ENCODE results near the gene KCNT2. TPM values are rescaled to one million over a fixed set of nuclear protein-coding genes. Genes with fewer than 3 reads are reported as not detected.

The KCNT2 gene
- total and polyA plus RNA-seq, 10 of the 15 experiments (the other 5 are each of a cell fraction or from before 2014, with no cell fraction given), result not detected

DNA sequence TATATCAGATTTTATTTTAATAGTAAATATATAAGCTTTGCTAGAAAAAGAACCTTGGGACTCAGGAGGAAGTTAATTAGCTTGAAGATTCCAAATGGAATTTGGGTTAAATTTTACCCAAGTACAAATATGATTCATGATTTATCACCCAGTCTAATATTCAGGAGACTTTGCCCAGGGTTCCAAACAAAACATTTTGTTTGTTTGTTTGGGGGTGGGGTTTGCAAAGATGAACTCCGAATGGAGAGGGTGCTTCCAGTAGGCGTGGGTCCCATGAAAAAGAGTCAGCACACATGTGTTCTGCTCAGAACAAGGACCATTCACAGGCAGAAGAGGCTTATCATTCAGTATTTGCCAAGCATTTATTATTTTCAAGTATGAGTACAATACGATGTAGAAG, 23.5 kb downstream of the KCNT2 start:
- H3K36me3 ChIP-seq (ENCODE audit: control insufficient read depth in 2 of 2, insufficient read depth in 2 of 2, low read length in 1 of 2), result no peaks in the 10 kb centered on the region
- 11% methylated on average over 3 of the region's 3 CpGs for WGBS (ENCODE audit: insufficient coverage, insufficient replicate concordance, low lambda C conversion rate, missing lambda C conversion rate)
- no peaks in the 10 kb centered on the region for H3K4me1 ChIP-seq (ENCODE audit: control insufficient read depth, insufficient read depth, low read length)
- H3K4me2 ChIP-seq (ENCODE audit: control insufficient read depth, insufficient read depth), result no peak overlapping the region
- intact Hi-C loops (cut with micrococcal nuclease; ENCODE audit: unreplicated experiment) (no loop called here), in situ Hi-C loops (cut with MboI) (no loop called here)
- H2AFZ ChIP-seq (ENCODE audit: control insufficient read depth, low read depth, low read length), result no peak overlapping the region
- FAIRE-seq (no peak), DNase-seq (ENCODE audit: low read depth, low spot score) (no peak), ATAC-seq (no peak)
- SMC1A ChIA-PET (ENCODE audit: uncharacterized antibody, unreplicated experiment), result interaction anchor here (1.2 kb wide), 1 partner anchor 10 kb away, joined by 4 read pairs; no protein-coding TSS in a partner anchor
- H3K9ac ChIP-seq (ENCODE audit: control insufficient read depth, insufficient read depth, low read length), result no peak overlapping the region
- no peak overlapping the region for H3K27ac ChIP-seq (ENCODE audit: control insufficient read depth, insufficient read depth)
- no peak overlapping the region for H3K4me3 ChIP-seq
- H3K27me3 ChIP-seq (replicated peaks in 1 of 2; ENCODE audit: control insufficient read depth in 2 of 2, insufficient read depth in 2 of 2, low read length in 1 of 2), result no peaks in the 10 kb centered on the region
- POLR2A ChIA-PET, result no interaction called here
- BruUV-seq (replicated peaks), result no TSS peak
- RAD21 ChIA-PET (ENCODE audit: unreplicated experiment), result no interaction called here
- H3K9me3 ChIP-seq (replicated peaks; ENCODE audit: control insufficient read depth, insufficient read depth, low read length), result no peaks in the 10 kb centered on the region
- CTCF ChIA-PET, result interaction anchor here (1.5 kb wide), 1 partner anchor 12 kb away, joined by 4 read pairs; no protein-coding TSS in a partner anchor
- H3K79me2 ChIP-seq (ENCODE audit: control insufficient read depth, insufficient read depth, low read length), result no peaks in the 10 kb centered on the region
- no peaks in the 10 kb centered on the region for H4K20me1 ChIP-seq (ENCODE audit: control insufficient read depth, insufficient read depth)
- TF ChIP-seq MEF2A (IDR thresholded peaks at IDR 0.05; ENCODE audit: insufficient read depth, low read depth, low read length), result no peak
- no peak for TF ChIP-seq PAX8 (IDR thresholded peaks at IDR 0.05)
- TF ChIP-seq, protein P1, sequence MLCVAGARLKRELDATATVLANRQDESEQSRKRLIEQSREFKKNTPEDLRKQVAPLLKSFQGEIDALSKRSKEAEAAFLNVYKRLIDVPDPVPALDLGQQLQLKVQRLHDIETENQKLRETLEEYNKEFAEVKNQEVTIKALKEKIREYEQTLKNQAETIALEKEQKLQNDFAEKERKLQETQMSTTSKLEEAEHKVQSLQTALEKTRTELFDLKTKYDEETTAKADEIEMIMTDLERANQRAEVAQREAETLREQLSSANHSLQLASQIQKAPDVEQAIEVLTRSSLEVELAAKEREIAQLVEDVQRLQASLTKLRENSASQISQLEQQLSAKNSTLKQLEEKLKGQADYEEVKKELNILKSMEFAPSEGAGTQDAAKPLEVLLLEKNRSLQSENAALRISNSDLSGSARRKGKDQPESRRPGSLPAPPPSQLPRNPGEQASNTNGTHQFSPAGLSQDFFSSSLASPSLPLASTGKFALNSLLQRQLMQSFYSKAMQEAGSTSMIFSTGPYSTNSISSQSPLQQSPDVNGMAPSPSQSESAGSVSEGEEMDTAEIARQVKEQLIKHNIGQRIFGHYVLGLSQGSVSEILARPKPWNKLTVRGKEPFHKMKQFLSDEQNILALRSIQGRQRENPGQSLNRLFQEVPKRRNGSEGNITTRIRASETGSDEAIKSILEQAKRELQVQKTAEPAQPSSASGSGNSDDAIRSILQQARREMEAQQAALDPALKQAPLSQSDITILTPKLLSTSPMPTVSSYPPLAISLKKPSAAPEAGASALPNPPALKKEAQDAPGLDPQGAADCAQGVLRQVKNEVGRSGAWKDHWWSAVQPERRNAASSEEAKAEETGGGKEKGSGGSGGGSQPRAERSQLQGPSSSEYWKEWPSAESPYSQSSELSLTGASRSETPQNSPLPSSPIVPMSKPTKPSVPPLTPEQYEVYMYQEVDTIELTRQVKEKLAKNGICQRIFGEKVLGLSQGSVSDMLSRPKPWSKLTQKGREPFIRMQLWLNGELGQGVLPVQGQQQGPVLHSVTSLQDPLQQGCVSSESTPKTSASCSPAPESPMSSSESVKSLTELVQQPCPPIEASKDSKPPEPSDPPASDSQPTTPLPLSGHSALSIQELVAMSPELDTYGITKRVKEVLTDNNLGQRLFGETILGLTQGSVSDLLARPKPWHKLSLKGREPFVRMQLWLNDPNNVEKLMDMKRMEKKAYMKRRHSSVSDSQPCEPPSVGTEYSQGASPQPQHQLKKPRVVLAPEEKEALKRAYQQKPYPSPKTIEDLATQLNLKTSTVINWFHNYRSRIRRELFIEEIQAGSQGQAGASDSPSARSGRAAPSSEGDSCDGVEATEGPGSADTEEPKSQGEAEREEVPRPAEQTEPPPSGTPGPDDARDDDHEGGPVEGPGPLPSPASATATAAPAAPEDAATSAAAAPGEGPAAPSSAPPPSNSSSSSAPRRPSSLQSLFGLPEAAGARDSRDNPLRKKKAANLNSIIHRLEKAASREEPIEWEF (IDR thresholded peaks at IDR 0.05; ENCODE audit: insufficient replicate concordance, low read depth, low read length), result no peak
- TF ChIP-seq ZNF207 (IDR thresholded peaks at IDR 0.05; ENCODE audit: borderline replicate concordance), result no peak
- no peak for TF ChIP-seq JUND (IDR thresholded peaks at IDR 0.05; ENCODE audit: low read depth, low read length)
- no peak for TF ChIP-seq MTA2 (IDR thresholded peaks at IDR 0.05; ENCODE audit: low read depth)
- TF ChIP-seq, protein P2, sequence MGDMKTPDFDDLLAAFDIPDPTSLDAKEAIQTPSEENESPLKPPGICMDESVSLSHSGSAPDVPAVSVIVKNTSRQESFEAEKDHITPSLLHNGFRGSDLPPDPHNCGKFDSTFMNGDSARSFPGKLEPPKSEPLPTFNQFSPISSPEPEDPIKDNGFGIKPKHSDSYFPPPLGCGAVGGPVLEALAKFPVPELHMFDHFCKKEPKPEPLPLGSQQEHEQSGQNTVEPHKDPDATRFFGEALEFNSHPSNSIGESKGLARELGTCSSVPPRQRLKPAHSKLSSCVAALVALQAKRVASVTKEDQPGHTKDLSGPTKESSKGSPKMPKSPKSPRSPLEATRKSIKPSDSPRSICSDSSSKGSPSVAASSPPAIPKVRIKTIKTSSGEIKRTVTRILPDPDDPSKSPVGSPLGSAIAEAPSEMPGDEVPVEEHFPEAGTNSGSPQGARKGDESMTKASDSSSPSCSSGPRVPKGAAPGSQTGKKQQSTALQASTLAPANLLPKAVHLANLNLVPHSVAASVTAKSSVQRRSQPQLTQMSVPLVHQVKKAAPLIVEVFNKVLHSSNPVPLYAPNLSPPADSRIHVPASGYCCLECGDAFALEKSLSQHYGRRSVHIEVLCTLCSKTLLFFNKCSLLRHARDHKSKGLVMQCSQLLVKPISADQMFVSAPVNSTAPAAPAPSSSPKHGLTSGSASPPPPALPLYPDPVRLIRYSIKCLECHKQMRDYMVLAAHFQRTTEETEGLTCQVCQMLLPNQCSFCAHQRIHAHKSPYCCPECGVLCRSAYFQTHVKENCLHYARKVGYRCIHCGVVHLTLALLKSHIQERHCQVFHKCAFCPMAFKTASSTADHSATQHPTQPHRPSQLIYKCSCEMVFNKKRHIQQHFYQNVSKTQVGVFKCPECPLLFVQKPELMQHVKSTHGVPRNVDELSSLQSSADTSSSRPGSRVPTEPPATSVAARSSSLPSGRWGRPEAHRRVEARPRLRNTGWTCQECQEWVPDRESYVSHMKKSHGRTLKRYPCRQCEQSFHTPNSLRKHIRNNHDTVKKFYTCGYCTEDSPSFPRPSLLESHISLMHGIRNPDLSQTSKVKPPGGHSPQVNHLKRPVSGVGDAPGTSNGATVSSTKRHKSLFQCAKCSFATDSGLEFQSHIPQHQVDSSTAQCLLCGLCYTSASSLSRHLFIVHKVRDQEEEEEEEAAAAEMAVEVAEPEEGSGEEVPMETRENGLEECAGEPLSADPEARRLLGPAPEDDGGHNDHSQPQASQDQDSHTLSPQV (IDR thresholded peaks at IDR 0.05), result no peak
- TF ChIP-seq, protein P3, sequence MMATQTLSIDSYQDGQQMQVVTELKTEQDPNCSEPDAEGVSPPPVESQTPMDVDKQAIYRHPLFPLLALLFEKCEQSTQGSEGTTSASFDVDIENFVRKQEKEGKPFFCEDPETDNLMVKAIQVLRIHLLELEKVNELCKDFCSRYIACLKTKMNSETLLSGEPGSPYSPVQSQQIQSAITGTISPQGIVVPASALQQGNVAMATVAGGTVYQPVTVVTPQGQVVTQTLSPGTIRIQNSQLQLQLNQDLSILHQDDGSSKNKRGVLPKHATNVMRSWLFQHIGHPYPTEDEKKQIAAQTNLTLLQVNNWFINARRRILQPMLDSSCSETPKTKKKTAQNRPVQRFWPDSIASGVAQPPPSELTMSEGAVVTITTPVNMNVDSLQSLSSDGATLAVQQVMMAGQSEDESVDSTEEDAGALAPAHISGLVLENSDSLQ (IDR thresholded peaks at IDR 0.05), result no peak
- TF ChIP-seq ZSCAN29 (IDR thresholded peaks at IDR 0.05), result no peak
- no peak for TF ChIP-seq BCLAF1 (IDR thresholded peaks at IDR 0.05)
- TF ChIP-seq SUPT20H (IDR thresholded peaks at IDR 0.05; ENCODE audit: borderline replicate concordance, control insufficient read depth, low read depth, low read length), result no peak

All from GM12878 (cell line).